GM21737 (cell line): ENCODE measurements around the gene KDM4B.

ENCODE experiments used
- ATAC-seq: cut with Tn5 transposase; IDR thresholded peaks from one replicate; pipeline ENCODE4 v1.9.1; 2021; ENCODE audit warnings: mild to moderate bottlenecking, moderate library complexity; ENCODE audit not compliant: unreplicated experiment

The KDM4B gene

DNA sequence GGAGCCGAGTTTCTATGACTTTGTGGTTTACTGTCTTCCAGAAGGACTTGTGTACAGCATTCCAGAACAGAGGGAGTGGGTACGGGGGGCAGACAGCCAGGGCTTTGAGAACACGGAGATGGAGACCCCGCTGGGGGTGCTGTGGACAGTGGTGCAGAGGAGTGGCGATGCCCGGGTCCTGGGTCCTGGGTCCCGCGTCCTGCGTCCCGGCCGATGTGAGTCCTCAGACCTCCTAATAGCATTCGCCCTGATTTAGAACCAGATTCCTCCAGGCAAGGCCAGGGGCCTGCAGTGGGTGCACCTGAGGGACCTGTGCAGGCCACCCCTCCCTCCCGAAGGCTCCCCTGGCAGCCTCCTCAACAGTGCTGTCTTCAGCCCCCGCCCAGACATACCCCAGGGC, 97.9 kb downstream of the KDM4B start:
- ATAC-seq = no peak

DNA sequence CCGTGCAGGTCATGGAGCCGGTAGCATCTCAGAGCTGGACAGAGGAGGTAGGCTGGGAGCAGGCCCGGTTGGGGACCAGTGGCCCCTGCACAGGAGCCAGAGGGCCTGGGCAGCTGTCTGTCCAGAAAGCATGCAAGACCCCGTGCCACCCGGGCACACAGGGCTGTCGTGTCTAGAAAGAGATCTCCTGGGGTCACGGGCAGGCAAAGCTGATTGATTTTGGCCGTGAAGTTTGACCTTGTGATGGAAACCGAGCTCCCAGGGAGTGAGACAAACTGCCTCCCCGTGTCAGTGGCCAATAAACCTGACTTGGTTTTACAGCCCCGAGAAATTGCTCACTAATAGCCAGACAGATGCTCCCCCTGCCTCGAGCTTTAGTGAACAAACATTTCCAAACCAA, 98.8 kb downstream of the KDM4B start:
- ATAC-seq = no peak

GRCh38 chr19:5068233-5069072, 99.5 kb downstream of the KDM4B start:
- no peak for ATAC-seq

DNA sequence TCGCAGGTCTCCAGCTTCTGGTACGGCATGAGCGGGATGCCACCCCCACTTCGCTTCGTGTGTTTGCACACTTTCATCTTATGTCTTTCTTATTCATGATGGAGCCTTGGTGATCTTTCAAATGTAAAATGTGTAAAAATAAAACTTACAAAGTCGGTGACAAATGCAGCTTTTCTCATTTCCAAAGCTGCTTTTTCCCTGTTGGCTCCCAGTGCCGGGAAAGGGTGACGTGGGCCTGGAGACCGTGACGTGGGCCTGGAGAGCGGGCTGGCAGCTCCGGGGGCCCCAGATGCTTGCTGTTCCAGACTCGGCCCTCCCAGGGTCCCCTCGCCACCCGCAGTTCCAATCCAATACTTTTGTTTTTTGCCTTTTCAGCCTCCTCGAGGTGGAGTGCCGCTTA, 101.4 kb downstream of the KDM4B start:
- no peak for ATAC-seq

DNA sequence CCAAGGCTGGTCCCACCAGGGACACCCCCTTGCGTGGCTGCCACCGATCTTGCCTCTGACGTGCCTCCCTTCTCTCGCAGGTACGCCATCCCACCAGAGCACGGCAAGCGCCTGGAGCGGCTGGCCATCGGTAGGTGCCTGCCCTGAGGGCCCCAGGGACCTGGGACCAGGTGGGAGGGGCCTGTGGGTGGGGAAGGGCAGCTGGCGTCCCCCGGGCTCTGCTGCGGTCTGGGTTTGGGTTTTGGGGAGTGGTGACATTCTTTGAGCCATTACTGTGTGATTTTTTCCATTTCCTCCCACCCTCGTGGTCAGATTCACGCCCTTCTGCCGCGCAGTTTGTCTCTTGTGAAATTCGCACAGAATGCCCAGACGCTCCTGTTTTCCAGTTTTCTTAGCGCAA, 102.0 kb downstream of the KDM4B start:
- no peak for ATAC-seq

GRCh38 chr19:5071579-5071978, 102.7 kb downstream of the KDM4B start:
- ATAC-seq = no peak

GRCh38 chr19:5072115-5072514, 103.2 kb downstream of the KDM4B start:
- no peak for ATAC-seq

DNA sequence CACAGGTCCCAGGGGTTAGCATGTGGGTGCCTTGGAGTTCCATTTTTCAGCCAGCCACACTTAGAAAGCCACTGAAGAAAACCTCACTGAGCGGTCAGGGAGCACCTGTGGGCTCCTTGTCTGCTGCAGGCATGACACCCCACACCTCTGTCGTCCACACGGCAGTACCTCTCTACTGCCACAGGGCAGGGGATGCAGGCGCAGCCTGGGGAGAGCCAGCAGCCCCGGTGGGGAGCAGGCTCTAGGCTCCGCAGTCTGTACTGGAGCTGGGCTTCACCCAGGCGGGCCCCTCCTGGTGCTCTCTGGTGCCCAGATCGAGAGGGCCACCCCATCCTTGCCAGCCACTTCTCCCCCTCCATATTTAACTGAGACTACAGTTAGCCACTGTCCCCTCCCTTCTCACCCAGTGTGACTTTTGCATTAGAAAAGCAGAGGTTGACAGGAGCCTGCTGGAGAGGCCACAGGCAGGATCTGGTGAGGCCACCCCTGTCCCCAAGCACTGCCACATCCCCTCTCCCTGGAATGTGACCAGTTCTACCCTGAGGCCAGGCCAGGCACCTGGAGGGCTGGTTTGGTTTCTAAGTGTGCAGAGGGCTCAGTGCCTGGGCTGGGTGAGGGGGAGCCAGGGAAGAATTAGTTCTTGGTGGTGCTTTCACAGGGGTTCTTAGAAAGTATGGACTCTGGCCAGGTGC, 104.4 kb downstream of the KDM4B start:
- no peak for ATAC-seq

GRCh38 chr19:5074407-5074806, 105.5 kb downstream of the KDM4B start:
- ATAC-seq = no peak

GRCh38 chr19:5074830-5075394, 106.0 kb downstream of the KDM4B start:
- no peak for ATAC-seq

DNA sequence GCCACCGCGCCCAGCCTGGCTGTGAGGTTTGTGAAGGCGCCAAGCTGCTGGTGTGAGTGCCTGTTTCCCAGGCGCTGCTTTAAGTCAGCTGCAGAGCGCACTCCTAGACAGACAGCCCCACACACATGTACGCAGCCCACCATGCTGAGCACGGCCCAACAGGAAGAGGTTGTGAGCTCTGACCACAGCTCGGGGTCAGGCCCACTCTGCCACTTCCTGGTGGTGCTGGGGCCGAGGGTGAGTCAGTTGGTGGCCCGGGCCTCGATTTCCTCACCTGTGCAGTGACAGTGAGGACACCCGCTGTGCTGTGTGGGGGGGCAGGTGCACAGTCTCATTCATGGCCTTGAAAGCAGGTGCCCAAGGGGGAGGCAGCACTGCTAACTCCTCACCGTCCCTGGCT, 106.7 kb downstream of the KDM4B start:
- ATAC-seq = no peak

- no peak for ATAC-seq
Observed at GRCh38 chr19:5076440-5077208, 107.7 kb downstream of the KDM4B start.

- no peak for ATAC-seq
Observed at GRCh38 chr19:5077209-5077515, 108.2 kb downstream of the KDM4B start.

DNA sequence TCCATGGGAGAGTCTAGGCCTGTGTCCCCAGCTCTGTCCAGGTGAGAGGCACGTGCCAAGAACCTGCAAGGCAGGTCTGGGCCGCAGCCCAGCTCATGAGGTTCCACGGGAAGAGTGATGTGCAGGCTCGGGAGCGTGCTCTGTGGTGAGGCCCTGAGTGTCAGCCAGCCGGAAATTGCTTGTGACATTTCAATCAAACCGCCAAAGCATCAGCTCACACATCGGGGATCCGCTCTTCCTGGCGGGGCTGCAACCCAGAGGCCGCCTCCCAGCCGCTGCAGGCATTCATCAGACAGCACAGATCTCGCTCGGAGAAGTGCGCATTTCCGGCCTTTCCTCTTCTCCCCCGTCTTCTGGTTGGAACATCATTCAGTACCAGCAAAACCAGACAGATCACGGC, 109.3 kb downstream of the KDM4B start:
- ATAC-seq = no peak

DNA sequence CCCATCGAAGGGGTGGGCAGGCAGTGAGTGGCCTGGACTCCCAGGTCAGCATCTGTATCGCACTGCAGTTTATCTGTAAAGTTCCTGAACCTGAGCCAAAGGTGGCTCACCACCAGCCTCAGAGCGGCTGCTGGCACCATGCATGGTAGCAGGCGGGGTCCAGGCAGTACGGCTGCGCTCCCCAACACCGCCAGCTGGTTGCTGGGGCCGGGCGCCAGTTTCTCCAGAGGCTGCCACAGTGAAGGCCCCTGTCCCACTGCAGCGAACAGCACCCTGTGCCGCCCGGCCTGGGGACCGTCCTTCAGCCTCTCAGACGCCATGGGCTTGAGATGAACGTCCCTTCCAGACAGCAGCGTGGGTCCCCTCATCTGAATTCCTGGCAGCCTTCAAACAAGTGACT, 109.8 kb downstream of the KDM4B start:
- ATAC-seq = no peak

DNA sequence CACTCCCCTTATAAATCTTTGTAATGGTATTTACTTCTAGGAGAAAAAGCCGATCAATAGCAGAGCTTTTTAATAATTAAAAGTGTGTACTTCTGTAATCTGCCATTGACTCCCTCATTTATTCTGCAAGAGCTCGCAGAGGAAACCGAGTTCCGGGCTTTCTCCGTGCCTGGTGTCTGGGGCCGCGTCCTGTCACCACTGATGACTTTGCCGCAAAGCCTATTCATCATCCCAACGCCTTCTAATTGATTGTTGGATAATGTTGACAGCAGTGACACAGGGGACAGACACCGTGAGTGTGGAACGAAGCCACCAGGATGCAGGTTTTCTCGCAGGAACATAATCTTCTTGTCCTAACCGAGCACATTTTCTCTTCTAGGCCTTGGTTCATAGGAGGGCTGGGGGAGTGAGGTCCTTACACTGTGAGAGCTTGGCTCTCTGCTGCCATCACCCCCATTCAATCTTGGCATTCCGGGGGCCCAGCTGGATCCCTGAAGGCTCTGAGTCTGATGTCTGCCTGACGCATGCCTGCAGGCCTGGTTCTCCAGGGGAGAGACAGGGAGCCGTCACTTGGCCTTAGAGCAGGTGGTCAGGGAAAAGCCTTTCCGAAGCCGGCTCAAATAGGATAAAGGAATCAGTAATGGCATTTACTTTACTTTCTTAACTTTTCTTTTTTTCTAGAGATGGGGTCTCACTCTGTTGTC, 110.3 kb downstream of the KDM4B start:
- ATAC-seq = no peak

GRCh38 chr19:5080030-5080654, 111.2 kb downstream of the KDM4B start:
- no peak for ATAC-seq

GRCh38 chr19:5080809-5081208, 111.9 kb downstream of the KDM4B start:
- no peak for ATAC-seq

DNA sequence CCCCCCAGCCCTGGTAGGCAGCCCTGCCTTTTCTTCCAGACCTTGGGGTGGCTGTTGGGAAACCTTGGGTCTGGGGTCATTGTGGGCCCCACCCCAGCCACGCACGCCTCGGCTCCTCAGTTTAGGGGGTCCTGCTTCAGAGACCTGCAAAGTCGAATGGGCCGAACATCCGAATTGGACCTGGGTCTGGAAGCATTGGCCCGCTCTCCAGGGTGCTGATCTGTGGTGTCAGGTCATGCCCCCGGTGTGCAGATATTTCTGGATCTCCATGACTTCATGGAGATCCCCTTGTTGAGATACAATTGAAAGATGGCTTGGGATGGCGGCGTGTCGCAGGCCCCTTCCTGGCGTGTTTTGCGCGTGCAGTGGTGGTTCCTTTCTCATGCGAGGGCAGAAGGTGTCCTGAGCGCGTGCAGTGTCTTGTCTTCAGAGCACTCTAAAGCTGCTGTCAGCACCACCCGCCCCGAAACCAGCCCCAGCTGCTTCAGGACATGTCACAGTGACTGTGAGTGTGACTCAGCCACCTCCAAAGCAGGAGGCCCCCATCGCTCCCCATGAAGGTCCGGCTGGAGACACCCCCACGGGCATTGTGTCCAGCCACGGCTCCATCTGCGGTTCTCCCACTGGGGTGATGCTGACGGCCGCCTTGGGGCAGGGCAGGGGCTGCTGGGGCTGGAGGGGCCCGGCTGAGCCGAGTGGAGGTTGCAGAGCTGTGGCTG, 112.7 kb downstream of the KDM4B start:
- no peak for ATAC-seq

DNA sequence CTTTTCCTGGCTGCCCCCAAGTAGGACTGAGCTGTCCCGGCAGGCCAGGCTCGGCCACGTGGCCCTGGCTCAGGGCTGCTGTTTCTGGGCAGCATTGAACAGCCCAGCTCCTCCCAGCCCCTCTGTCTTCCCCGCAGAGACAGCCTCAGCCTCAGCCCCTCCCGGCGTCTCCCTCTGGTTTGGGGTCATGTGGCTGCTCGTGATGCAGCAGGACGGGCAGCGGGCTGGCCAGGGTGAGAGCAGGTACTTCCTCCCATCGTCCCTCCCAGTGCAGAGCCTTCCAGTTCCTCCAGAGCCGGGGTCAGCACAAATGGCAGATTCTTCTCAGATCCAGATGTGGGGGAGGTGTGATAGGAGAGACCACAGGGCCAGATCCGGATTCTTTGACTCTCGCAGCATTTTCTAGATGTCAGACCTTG, 114.6 kb downstream of the KDM4B start:
- ATAC-seq = no peak
